Omental fat pad (tissue), 4 donors: Measurements from ENCODE around the gene LRRC3C. TPM values are rescaled to one million over a fixed set of nuclear protein-coding genes. Genes with fewer than 3 reads are reported as not detected.

Experiments
- ATAC-seq: fragments of 150-250 bp; one replicate; pipeline ENCODE4 v1.9.1; 2016; ENCODE audit warnings: mild to moderate bottlenecking, moderate library complexity; ENCODE audit not compliant: low FRiP score
- DNase-seq: peaks from one replicate; pipeline ENCODE4 v3.0.0-alpha.2; 2019; ENCODE audit warnings: low spot score
- total RNA-seq, 4 donors: library from RNA; depleted of rRNA; stranded (reverse); fragments of >200 nt; gene quantifications; one replicate each; pipeline ENCODE4 v1.1.0, GENCODE V29; 2016
- TF ChIP-seq, protein P1 (sequence below), 3 donors: fragments of 450-650 bp; IDR thresholded peaks; one replicate each; pipeline ENCODE4 v1.5.1; 2016 to 2017; ENCODE audit warnings: antibody characterized with exemption in 3 of 3, mild to moderate bottlenecking in 3 of 3, moderate library complexity in 2 of 3

Gene LRRC3C
- total RNA-seq, 4 donors from 2014 or later: not detected

DNA sequence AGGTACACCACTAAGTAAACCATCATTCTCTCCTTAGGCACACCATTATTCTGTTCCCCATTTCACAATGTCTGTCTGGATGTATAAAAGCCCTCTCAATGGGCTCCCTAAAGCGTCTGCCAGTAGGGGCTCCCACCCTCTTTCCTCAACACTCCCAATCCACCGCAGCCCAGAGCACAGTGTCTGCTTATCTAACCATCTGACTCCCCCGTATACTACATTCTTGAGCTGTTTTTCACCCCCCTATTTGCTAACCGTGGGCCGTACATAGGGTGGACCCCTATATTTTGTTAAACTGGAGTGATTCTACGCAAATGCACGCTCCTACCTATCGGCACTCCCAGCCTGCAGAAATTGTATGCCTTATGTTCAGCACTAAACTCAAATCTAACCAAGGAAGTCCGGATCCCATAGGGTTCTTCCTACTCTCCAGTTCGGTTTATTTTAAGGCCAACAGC, 52.4 kb downstream of the LRRC3C start:
- DNase-seq (no peak), ATAC-seq (peak; percentile 12)
- TF ChIP-seq, protein P1, sequence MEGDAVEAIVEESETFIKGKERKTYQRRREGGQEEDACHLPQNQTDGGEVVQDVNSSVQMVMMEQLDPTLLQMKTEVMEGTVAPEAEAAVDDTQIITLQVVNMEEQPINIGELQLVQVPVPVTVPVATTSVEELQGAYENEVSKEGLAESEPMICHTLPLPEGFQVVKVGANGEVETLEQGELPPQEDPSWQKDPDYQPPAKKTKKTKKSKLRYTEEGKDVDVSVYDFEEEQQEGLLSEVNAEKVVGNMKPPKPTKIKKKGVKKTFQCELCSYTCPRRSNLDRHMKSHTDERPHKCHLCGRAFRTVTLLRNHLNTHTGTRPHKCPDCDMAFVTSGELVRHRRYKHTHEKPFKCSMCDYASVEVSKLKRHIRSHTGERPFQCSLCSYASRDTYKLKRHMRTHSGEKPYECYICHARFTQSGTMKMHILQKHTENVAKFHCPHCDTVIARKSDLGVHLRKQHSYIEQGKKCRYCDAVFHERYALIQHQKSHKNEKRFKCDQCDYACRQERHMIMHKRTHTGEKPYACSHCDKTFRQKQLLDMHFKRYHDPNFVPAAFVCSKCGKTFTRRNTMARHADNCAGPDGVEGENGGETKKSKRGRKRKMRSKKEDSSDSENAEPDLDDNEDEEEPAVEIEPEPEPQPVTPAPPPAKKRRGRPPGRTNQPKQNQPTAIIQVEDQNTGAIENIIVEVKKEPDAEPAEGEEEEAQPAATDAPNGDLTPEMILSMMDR (IDR thresholded peaks at IDR 0.05): no peak

DNA sequence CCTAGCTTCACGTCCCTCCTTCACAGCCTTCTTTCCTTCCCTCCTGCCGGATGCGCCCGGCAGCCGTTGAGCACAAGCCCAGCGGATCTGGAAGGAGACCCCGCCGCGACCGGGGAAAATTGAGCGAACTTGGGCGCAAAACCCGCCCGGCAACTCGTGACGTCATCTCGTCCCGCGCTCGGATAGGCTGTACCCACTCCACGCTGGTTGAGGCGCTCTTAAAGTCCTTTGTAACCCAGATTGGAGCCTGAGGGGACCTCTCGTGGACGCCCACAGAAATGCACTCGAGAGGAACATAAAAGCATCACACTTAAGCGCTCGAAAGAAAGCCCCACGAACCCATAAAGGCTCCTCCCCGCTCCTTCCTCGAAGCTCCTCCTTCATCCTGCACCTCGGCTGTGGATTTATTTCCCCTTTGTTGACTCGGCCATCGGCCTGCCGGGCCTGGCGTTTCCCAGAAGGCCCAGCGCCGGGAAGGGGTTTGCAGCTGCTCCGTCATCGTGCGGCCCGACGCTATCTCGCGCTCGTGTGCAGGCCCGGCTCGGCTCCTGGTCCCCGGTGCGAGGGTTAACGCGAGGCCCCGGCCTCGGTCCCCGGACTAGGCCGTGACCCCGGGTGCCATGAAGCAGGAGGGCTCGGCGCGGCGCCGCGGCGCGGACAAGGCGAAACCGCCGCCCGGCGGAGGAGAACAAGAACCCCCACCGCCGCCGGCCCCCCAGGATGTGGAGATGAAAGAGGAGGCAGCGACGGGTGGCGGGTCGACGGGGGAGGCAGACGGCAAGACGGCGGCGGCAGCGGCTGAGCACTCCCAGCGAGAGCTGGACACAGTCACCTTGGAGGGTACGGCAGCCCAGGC, 53.0 kb downstream of the LRRC3C start, which contains the start of gene PSMD3:
PSMD3 (plus strand) TSS at position 457 of the 856 bp plus-strand sequence; CDS start at position 621, 164 bp downstream.
- peak; percentile 95 for DNase-seq
- peak; percentile 94 for ATAC-seq
- TF ChIP-seq, protein P1 (IDR thresholded peaks at IDR 0.05): peak in 2 of 3 donors; percentile 58 to 64

DNA sequence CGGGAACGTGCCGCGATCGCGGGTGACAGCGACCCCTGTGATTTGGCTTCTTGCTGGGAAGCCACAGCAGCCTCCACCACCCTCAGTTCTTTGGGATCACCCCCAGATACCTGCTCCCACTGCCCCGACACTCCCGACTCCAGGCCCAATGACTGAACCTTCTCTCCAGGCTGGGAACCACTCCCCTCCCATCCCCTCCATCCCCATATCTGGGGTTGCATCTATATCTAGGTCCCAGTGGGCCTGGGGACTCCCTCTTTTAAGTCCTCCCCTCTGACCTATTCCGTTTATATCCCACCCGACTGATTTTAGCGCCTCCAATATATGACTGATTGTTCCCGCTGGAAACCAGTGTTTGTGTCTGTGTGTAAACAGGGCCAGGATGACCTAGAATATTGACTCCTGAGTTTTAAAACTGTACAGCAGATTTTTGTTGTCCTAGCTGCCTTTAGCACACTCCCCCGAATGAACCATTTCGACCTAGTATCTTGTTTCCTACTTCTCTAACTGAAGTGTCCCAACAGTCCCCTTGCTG, 53.7 kb downstream of the LRRC3C start:
- TF ChIP-seq, protein P1 (IDR thresholded peaks at IDR 0.05): no peak
- DNase-seq (no peak), ATAC-seq (no peak)

DNA sequence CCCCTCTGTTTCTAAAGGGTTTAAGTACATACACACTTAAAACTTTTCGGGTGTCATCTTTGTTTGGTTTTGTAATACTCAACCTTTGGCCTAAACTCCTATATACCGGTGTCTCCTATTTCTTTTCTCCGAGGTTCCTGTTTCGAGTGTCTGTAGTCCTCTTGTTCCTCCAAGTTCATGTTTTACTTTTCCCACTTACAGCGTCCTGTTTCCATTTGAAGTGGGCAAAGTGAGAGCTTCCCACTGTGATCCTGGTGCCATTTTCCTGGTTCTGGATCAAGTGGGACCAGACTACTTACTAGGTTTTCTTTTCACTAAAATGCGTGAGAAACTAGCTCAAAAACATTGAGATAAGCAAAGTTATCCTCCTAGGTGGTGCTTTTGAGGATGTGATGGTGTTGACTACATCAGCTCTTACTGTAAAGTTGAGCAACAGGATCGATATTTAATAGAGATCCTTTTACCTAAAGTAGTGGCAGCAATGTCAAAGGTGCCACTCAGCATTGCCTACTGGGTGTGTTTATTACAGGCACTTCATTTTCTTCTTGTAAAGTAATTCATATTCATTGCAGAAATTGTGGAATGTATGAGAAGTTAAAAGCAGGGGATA, 54.3 kb downstream of the LRRC3C start:
- no peak for ATAC-seq
- no peak for DNase-seq
- TF ChIP-seq, protein P1 (IDR thresholded peaks at IDR 0.05): no peak

DNA sequence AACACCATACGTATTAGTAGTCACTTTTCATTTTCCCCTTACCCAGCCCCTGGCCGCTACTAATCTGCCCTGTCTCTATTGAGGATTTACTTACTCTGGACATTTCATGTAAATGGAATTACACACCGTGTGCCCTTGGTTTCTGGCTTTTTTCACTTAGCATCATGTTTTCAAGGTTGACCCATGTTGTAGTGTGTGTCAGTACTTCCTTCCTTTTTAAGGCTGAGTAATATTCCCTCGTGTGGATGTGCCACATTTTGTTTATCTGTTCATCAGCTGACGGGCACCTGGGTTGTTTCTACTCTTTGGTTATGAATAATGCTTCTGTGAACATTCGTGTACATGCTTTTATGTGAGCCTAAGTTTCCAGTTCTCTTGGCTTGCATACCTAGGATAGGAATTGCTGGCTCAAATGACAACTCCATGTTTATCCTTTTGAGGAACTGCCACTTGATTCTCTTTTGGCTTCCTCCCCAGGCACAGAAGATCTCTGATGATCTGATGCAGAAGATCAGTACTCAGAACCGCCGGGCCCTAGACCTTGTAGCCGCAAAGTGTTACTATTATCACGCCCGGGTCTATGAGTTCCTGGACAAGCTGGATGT, 60.8 kb downstream of the LRRC3C start:
- ATAC-seq: no peak
- DNase-seq: no peak
- TF ChIP-seq, protein P1 (IDR thresholded peaks at IDR 0.05): no peak

DNA sequence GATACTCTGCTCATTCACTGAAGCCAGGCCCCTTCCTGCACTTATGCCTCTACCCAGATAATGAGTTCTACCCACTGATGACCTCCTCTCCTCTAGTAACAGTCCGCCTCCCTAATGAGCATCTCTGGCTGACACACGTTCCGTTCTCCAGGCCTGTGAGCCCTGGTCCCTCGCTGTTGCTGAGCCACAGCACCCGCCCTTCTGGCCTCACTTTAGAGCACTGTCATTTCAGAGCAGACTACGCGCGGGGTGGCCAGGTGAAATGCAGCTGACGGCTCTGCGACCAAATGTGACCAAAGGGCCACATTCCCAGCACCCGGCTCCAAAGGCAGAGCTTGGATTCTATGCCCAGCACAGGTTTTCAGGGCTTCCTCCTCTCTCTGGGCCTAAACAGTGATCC, 66.9 kb downstream of the LRRC3C start:
- TF ChIP-seq, protein P1 (IDR thresholded peaks at IDR 0.05): no peak
- peak; percentile 30 for ATAC-seq

More for the DNA sequence above, 66.9 kb downstream of the LRRC3C start:
- no peak for DNase-seq

Other genes starting within 250 kb of the LRRC3C start
- gene PGAP3, start 239.7 kb upstream of the LRRC3C start, total RNA-seq: 10 to 100 TPM in 2 of 4 donors, 1 to 10 TPM in 2; 8.2 to 12.8 (median 11.0) TPM
- 10 to 100 TPM; 13.8 to 23.8 (median 15.7) TPM for gene ERBB2, start 227.7 kb upstream of the LRRC3C start, total RNA-seq
- gene MIEN1, start 197.2 kb upstream of the LRRC3C start, total RNA-seq: 10 to 100 TPM; 33.9 to 60.8 (median 52.5) TPM
- 10 to 100 TPM in 3 of 4 donors, not detected in 1; 13.0 to 19.3 (median 14.0) TPM for gene GRB7, start 189.8 kb upstream of the LRRC3C start, total RNA-seq
- gene IKZF3, start 63.4 kb upstream of the LRRC3C start, total RNA-seq: 1 to 10 TPM; 2.9 to 8.3 (median 4.5) TPM
- not detected for gene ZPBP2, start 59.5 kb upstream of the LRRC3C start, total RNA-seq
- gene GSDMB, start 9.1 kb upstream of the LRRC3C start, total RNA-seq: 10 to 100 TPM; 10.4 to 32.2 (median 21.3) TPM
- gene ORMDL3, start 131 bp upstream of the LRRC3C start, total RNA-seq: 100 to 1,000 TPM in 2 of 4 donors, 10 to 100 TPM in 2; 78.5 to 338 (median 163) TPM
- 1 to 10 TPM in 1 of 4 donors, under 1 TPM in 2, not detected in 1; 0.65 to 1.1 (median 0.72) TPM for gene GSDMA, start 35.3 kb downstream of the LRRC3C start, total RNA-seq
- 10 to 100 TPM; 75.3 to 98.0 (median 79.4) TPM for gene PSMD3, start 53.1 kb downstream of the LRRC3C start, total RNA-seq
- gene CSF3, start 87.7 kb downstream of the LRRC3C start, total RNA-seq: 10 to 100 TPM in 2 of 4 donors, not detected in 2; 51.8 to 75.2 TPM
- 10 to 100 TPM; 40.0 to 53.6 (median 49.2) TPM for gene MED24, start 126.7 kb downstream of the LRRC3C start, total RNA-seq
- 10 to 100 TPM; 35.7 to 87.2 (median 55.2) TPM for gene THRA, start 135.2 kb downstream of the LRRC3C start, total RNA-seq
- 1 to 10 TPM; 3.1 to 9.3 (median 7.0) TPM for gene NR1D1, start 172.9 kb downstream of the LRRC3C start, total RNA-seq
- 100 to 1,000 TPM in 1 of 4 donors, 10 to 100 TPM in 3; 50.2 to 139 (median 61.9) TPM for gene MSL1, start 194.2 kb downstream of the LRRC3C start, total RNA-seq
- gene CASC3, start 212.8 kb downstream of the LRRC3C start, total RNA-seq: 10 to 100 TPM; 36.6 to 77.6 (median 51.1) TPM
- gene RAPGEFL1, start 249.7 kb downstream of the LRRC3C start, total RNA-seq: 10 to 100 TPM in 1 of 4 donors, 1 to 10 TPM in 3; 3.0 to 16.1 (median 4.4) TPM